Keratinocyte (primary cell): ENCODE data around the gene PCDHA4.
"Not testable (repeated sequence)": the region's sequence is repeated elsewhere in the genome, so short reads cannot be mapped to it uniquely, and the experiment has no call there.

ENCODE experiments used
- CTCF ChIP-seq, 3 experiments: IDR thresholded peaks in 1 of 3; conservative IDR thresholded peaks in 1 of 3; optimal IDR thresholded peaks in 1 of 3; 2 replicates in 2 of 3; 3 replicates in 1 of 3; pipeline versions ENCODE3 to v1.5.1; 2011; ENCODE audit warnings: low read length in 3 of 3, mild to moderate bottlenecking in 3 of 3, moderate library complexity in 2 of 3, control low read depth in 1 of 3, inconsistent platforms in 1 of 3; ENCODE audit not compliant: insufficient read depth in 2 of 3; ENCODE audit errors: extremely low read depth in 1 of 3
- EZH2 ChIP-seq: IDR thresholded peaks from one replicate; pipeline ENCODE4 v1.6.1; 2012; ENCODE audit warnings: inconsistent platforms, mild to moderate bottlenecking, low read length, moderate library complexity

- not testable (repeated sequence) for TF ChIP-seq CTCF (optimal IDR thresholded peaks at IDR 0.05 in 1 of 3, IDR thresholded peaks at IDR 0.05 in 1 of 3, conservative IDR thresholded peaks at IDR 0.05 in 1 of 3; ENCODE audit: extremely low read depth in 1 of 3, insufficient read depth in 2 of 3, low read length in 3 of 3); EZH2
Observed at GRCh38 chr5:140849831-140850634, 43.2 kb downstream of the PCDHA4 start.
